Progenitor cell of endocrine pancreas (in vitro differentiated cells): ENCODE measurements around the gene ABO. TPM values are rescaled to one million over a fixed set of nuclear protein-coding genes. Genes with fewer than 3 reads are reported as not detected.
"Not testable (repeated sequence)": the region's sequence is repeated elsewhere in the genome, so short reads cannot be mapped to it uniquely, and the experiment has no call there.

ENCODE experiments used
- DNase-seq: peaks from one replicate; pipeline ENCODE4 v3.0.0; 2021; ENCODE audit warnings: low spot score; ENCODE audit not compliant: unreplicated experiment
- H3K27ac Mint-ChIP-seq: 2 replicates; pipeline ENCODE4 v1.8.0; 2021; ENCODE audit warnings: mild to moderate bottlenecking, moderate library complexity, mixed read lengths
- H3K27me3 Mint-ChIP-seq: 2 replicates; pipeline ENCODE4 v1.8.0; 2021; ENCODE audit warnings: mixed read lengths
- H3K36me3 Mint-ChIP-seq: 2 replicates; pipeline ENCODE4 v1.8.0; 2022; ENCODE audit warnings: mixed read lengths; ENCODE audit not compliant: insufficient read depth
- H3K4me1 Mint-ChIP-seq: 2 replicates; pipeline ENCODE4 v1.8.0; 2021; ENCODE audit warnings: low read depth, mixed read lengths
- H3K4me3 Mint-ChIP-seq: 2 replicates; pipeline ENCODE4 v1.8.0; 2021; ENCODE audit warnings: low read depth, mild to moderate bottlenecking, moderate library complexity, mixed read lengths
- H3K9me3 Mint-ChIP-seq: 2 replicates; pipeline ENCODE4 v1.8.0; 2021; ENCODE audit warnings: low read depth, mixed read lengths
- CTCF ChIP-seq: fragments of 200-600 bp; sonication (generic); IDR thresholded peaks from one replicate; pipeline ENCODE4 v1.5.0; 2021; ENCODE audit warnings: antibody characterized with exemption, mild to moderate bottlenecking; ENCODE audit not compliant: unreplicated experiment
- total RNA-seq: library from RNA; stranded (reverse); gene quantifications from 2 replicates; pipeline ENCODE4 v1.2.1, GENCODE V29; 2021

ABO gene
- total RNA-seq, 1 donor from 2014 or later: 10.3 TPM

DNA sequence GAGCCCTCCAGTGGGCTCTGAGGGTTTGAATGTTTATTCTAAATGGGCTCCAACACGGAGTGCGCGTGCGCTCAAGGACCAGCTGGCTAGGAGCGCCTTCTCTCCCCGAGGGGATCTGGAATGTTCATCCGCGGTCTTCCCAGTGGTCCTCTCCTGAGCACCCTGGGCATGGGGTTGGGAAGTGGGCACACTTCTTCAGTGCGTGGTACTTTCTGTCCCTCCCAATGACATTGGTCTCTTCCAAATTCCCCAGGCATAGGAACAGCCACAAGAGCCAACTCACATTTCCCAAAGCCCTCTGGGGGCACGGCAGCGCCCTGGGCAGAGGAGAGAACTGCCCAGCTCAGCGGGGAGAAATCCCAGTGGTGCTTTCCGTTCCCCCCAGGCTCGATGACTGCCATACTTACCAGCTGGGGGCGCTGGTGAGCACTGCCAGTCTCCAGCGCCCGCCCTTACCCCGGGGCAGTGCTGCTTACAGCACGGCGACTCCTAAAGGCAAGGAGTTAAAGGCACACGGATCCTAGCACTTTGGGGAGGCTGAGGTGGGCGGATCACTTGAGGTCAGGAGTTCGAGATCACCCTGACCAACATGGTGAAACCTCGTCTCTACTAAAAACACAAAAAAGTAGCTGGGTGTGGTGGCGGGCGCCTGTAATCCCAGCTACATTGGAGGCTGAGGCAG, 36.0 kb downstream of the ABO start:
- Mint-ChIP-seq H3K9me3 (no peaks in the 10 kb centered on the region), H3K27me3 (no peaks in the 10 kb centered on the region), H3K36me3 (no peaks in the 10 kb centered on the region), H3K4me3 (peak overlapping the region; percentile 74), H3K4me1 (peaks cover 17% of the 10 kb centered on the region), H3K27ac (peak overlapping the region; percentile 90)
- DNase-seq: peak; percentile 55
- TF ChIP-seq CTCF: peak; percentile 85

DNA sequence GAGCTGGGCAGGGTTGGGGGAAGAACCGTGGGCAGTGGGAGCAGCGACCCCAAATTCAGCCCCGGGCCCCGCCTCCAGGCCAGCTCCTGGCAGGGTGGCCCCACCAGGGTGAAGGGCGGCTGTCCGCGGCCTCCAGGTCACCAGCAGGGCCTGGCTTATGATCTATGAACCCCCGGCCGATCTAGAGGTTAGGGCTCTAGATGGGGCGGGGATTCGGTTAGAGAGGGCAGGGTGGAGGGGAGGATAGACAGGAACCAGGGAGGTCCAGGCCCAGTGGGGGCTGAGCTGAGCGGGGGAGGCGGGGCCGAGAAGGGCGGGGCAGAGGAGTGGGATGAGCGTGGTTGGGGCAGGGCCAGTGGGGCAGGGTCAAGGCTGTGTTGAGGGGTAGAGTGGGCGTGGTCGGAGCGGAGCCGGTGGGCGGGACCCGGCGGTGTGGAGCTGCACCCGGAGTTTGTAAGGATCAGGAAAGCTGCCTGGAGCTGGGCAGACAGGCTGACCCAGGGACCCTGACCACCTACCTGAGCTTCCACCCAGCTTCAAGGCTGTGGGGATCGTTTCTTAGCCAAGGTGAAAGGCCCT, 36.6 kb downstream of the ABO start:
- H3K4me1 Mint-ChIP-seq: peaks cover 13% of the 10 kb centered on the region
- no peaks in the 10 kb centered on the region for H3K27me3 Mint-ChIP-seq
- H3K27ac Mint-ChIP-seq: peak overlapping the region; percentile 90
- peak overlapping the region; percentile 74 for H3K4me3 Mint-ChIP-seq
- no peaks in the 10 kb centered on the region for H3K9me3 Mint-ChIP-seq
- no peaks in the 10 kb centered on the region for H3K36me3 Mint-ChIP-seq
- no peak for TF ChIP-seq CTCF
- peak; percentile 80 for DNase-seq

- no peaks in the 10 kb centered on the region for H3K9me3 Mint-ChIP-seq
Observed at GRCh38 chr9:133237035-133237731, 37.8 kb downstream of the ABO start.

DNA sequence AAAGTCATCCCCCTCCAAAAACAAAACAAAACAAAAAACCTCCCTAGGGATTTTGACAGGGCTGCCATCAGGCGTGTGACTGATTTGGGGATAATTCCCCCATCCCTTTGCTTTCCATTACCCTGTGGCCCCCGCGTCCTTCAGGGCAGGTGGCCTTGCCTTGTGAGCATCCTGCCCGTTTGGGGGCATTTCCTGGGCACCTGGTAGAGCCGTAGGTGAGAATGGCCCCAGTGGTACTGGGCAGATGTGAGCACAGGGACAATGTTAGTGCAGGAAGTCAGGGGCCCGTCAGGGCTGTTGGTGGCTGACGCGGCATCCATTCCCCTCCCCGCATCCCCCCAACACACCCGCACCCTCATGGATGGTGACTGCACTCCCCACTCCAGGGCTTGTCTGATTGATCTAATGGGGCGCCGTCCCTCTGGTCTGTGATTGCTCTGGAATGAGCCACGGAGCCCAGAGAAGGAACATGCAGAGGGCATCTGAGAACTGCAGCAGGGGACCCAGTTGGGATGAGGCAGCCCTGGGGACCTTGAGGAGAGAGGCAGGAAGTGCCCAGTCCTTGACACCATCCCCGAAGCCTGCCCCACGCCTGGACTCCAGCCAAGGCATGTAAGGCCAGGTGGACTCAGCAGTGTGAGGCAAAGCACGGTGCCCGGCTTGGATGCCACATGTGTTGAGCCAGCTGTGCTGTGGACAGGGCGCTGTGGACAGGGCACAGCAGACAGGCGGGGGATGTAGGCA, 38.5 kb downstream of the ABO start:
- not testable (repeated sequence) for H3K4me1 Mint-ChIP-seq, DNase-seq, H3K36me3 Mint-ChIP-seq, H3K27ac Mint-ChIP-seq, H3K4me3 Mint-ChIP-seq, H3K27me3 Mint-ChIP-seq, H3K9me3 Mint-ChIP-seq

More at GRCh38 chr9:133237035-133237731, 37.8 kb downstream of the ABO start:
- Mint-ChIP-seq H3K27me3 (no peaks in the 10 kb centered on the region), H3K4me3 (no peak overlapping the region), H3K36me3 (no peaks in the 10 kb centered on the region), H3K27ac (no peak overlapping the region), H3K4me1 (peaks cover 12% of the 10 kb centered on the region)
- DNase-seq: no peak
- no peak for TF ChIP-seq CTCF

DNA sequence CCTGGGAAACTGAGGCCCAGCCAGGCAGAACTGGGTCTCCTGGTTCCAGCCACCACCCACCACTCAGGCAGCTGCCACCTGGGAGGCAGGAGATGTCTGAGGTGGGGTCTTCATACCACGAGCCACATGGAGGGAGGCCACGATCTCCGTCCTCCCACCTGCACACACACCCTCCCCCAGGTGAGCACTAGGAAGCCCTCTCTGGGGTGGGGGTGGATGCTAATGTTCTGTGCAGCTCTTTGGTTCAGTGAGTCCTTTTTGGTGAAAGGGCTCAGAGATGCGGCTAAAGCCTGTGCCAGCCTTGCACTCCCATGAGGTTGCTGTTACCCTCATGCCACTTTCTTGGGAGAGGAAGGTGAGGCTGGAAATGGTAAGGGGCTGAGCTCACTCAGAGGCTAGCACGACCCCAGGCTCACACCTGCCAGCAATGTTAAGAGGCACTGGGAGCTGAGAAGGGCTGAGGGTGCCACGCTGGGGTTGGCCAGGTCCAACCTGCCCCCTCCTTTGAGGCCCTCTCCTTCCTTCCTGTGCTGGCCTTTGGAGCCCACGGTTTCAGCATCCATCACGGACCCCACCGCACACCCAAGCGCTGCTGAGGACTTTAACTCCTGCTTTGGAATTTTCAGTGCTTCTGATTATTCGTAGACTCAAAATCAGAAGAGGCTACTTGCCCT, 39.3 kb downstream of the ABO start:
- Mint-ChIP-seq H3K9me3 (no peaks in the 10 kb centered on the region), H3K27ac (no peak overlapping the region), H3K4me1 (peaks cover 6% of the 10 kb centered on the region), H3K36me3 (no peaks in the 10 kb centered on the region), H3K27me3 (no peaks in the 10 kb centered on the region), H3K4me3 (no peak overlapping the region)
- no peak for TF ChIP-seq CTCF
- no peak for DNase-seq
